Effector memory CD4-positive, alpha-beta T cell (primary cell): Measurements from ENCODE around the gene MGMT.

Source experiments
- DNase-seq, 3 donors: peaks; one replicate each; pipeline ENCODE4 v3.0.0-alpha.2; 2020
- H3K27ac ChIP-seq: 2 replicates; pipeline ENCODE4 v1.7.0; 2013; ENCODE audit warnings: mild to moderate bottlenecking, low read length, moderate library complexity; ENCODE audit not compliant: insufficient read depth, poor library complexity, severe bottlenecking
- H3K27me3 ChIP-seq: replicated peaks from 2 replicates; pipeline ENCODE4 v1.7.0; 2013; ENCODE audit warnings: mild to moderate bottlenecking, low read length; ENCODE audit not compliant: insufficient read depth, control insufficient read depth, poor library complexity, severe bottlenecking
- H3K36me3 ChIP-seq: 2 replicates; pipeline ENCODE4 v1.7.0; 2013; ENCODE audit warnings: mild to moderate bottlenecking, low read length, moderate library complexity; ENCODE audit not compliant: control insufficient read depth, insufficient read depth
- H3K4me1 ChIP-seq: 2 replicates; pipeline ENCODE4 v1.7.0; 2013; ENCODE audit warnings: low read length, mild to moderate bottlenecking; ENCODE audit not compliant: control insufficient read depth, insufficient read depth, poor library complexity, severe bottlenecking
- H3K4me3 ChIP-seq: 2 replicates; pipeline ENCODE4 v1.7.0; 2013; ENCODE audit warnings: low read length, low read depth, mild to moderate bottlenecking; ENCODE audit not compliant: insufficient read depth, poor library complexity, severe bottlenecking
- H3K9me3 ChIP-seq: 2 replicates; pipeline ENCODE4 v1.7.0; 2013; ENCODE audit warnings: mild to moderate bottlenecking, low read length, moderate library complexity; ENCODE audit not compliant: control insufficient read depth

Gene MGMT

DNA sequence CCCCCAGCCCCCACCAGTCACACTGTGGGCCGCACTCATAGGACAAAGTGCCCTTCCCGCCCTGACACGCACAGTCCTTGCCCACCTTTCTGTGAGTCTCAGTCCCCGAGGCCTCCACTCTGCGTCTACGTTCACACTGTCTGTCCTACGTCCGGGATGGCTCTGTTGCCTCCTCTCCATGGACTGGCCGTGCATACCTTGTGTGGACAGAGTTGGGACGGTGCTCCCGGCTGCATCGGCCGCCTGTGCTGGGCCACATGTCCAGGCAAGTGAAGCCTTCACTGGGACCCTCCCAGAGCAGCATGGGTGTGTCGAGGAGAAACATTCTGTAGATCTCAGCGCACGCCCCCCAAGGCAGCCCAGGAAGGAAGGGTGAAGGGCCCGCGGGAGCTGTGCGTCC lies 239.0 kb downstream of the MGMT start:
- H3K27me3 ChIP-seq: no peaks in the 10 kb centered on the region
- no peak overlapping the region for H3K27ac ChIP-seq
- no peak for DNase-seq
- H3K9me3 ChIP-seq: no peaks in the 10 kb centered on the region
- H3K4me1 ChIP-seq: no peaks in the 10 kb centered on the region
- no peak overlapping the region for H3K4me3 ChIP-seq
- H3K36me3 ChIP-seq: no peaks in the 10 kb centered on the region

GRCh38 chr10:129706523-129706922 lies 239.5 kb downstream of the MGMT start:
- H3K9me3 ChIP-seq: no peaks in the 10 kb centered on the region
- no peak for DNase-seq
- no peak overlapping the region for H3K4me3 ChIP-seq

GRCh38 chr10:129707406-129708388 lies 240.7 kb downstream of the MGMT start:
- Histone ChIP-seq H3K9me3 (no peaks in the 10 kb centered on the region), H3K27ac (no peak overlapping the region), H3K4me3 (no peak overlapping the region), H3K36me3 (no peaks in the 10 kb centered on the region), H3K4me1 (no peaks in the 10 kb centered on the region), H3K27me3 (no peaks in the 10 kb centered on the region)
- no peak for DNase-seq

More at GRCh38 chr10:129706523-129706922, 239.5 kb downstream of the MGMT start:
- Histone ChIP-seq H3K36me3 (no peaks in the 10 kb centered on the region), H3K27me3 (no peaks in the 10 kb centered on the region), H3K4me1 (no peaks in the 10 kb centered on the region), H3K27ac (no peak overlapping the region)

DNA sequence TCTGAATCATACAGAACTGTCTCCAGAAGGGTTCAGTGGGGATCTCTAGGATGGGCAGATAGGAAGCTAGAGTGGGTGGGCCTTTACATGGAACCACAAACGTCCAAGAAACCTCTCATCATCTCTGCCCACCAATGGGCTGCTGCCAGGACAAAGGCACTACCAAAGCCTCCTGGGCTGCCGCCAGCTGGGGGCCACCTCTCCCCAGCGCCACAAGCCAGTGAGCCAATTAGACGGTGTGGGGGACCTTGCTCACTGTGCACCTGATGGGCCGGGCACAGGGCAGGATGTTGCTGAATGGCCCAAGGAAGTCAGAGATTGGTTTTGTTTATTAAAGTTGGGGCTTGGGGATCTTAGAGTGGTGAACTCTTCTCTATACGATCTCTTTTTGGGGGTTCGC lies 242.1 kb downstream of the MGMT start:
- no peaks in the 10 kb centered on the region for H3K36me3 ChIP-seq
- DNase-seq: no peak
- H3K27ac ChIP-seq: no peak overlapping the region
- no peaks in the 10 kb centered on the region for H3K9me3 ChIP-seq
- H3K4me1 ChIP-seq: no peaks in the 10 kb centered on the region
- no peaks in the 10 kb centered on the region for H3K27me3 ChIP-seq
- H3K4me3 ChIP-seq: no peak overlapping the region

DNA sequence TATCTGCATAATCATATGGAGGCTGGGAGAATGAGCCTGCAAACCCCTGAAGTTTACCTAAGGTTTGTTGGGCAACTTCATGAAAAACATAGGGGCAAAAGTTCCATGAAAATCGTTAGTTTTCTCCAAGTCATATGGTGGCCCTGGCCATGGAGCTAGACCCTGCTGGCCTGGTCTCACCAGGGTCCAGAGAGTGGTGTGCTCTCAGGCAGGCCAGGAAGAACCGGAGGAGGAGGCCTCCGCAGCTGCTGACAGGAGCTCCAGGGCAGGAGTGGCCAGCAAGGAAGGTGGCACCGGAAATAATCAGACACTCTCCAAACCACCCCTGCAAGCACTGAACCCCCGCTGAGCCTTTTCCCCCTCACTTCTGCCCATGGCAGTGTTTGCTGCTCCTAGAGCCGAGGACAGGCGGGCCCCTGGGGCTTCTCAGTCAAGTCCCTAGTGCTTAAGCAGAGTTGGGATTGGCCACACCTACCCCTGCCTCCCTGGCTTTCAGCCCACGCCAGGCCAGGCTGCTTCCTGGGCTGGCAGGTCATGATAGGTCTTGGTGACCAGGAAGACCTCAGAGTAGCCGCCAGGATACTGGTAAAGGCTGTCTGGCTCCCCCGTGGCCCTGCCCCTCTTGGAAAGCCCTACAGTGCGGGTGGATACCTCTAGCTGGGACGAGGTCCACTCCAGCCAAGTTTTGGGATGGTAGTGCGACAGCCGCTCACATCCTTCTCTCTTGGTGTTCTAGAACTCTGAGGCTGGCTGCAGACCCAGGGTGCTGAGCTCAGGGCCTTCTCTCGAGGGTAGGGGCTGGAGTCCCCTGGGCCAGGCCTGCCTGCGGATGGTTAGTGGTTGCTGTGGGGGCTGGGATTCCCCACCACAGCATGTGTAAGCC lies 242.8 kb downstream of the MGMT start:
- no peaks in the 10 kb centered on the region for H3K4me1 ChIP-seq
- H3K36me3 ChIP-seq: no peaks in the 10 kb centered on the region
- no peaks in the 10 kb centered on the region for H3K9me3 ChIP-seq
- H3K27me3 ChIP-seq: no peaks in the 10 kb centered on the region
- no peak for DNase-seq
- no peak overlapping the region for H3K4me3 ChIP-seq
- no peak overlapping the region for H3K27ac ChIP-seq

DNA sequence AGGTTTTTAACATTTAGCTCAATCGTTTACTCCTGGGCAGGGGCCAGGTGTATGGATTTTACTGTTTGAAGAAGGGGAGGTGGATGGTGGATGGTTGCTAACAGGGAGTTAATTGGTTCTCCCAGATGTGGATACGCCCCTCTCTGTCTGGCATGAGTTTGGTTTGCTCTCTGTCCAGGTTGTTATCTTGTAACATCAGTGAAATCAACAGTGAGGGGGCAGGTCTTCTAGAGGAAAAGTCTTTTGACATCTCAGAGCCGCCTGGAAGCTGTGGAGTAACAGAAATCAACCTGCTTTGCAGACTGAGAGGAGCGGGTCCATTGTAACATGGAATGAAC lies 243.4 kb downstream of the MGMT start:
- H3K27me3 ChIP-seq: no peaks in the 10 kb centered on the region

DNA sequence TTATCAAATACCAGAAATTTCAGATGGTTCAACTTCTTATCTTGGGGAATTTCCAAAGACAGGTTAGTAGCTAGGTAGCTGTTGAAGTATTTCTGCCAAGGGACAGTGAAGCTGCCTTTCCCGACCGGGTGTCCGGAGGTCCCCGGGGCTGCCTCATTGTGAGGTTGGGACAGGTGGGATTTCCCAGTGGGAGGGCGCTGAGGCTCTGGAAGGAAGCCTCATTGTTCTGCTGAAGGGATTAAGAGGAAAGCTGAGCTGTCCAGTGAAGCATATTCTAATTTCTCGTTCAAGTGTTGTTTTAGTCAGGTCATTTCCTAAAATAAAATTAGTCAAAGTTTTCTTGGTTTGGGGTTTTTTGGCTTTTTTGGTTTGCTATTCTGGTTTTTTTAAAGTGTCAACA lies 244.2 kb downstream of the MGMT start:
- no peaks in the 10 kb centered on the region for H3K36me3 ChIP-seq
- no peak overlapping the region for H3K4me3 ChIP-seq
- no peaks in the 10 kb centered on the region for H3K27me3 ChIP-seq
- DNase-seq: no peak
- no peak overlapping the region for H3K27ac ChIP-seq
- no peaks in the 10 kb centered on the region for H3K9me3 ChIP-seq
- no peaks in the 10 kb centered on the region for H3K4me1 ChIP-seq

More for the DNA sequence above, 243.4 kb downstream of the MGMT start:
- DNase-seq: no peak
- H3K4me3 ChIP-seq: no peak overlapping the region
- no peaks in the 10 kb centered on the region for H3K36me3 ChIP-seq
- no peaks in the 10 kb centered on the region for H3K4me1 ChIP-seq
- no peaks in the 10 kb centered on the region for H3K9me3 ChIP-seq
- H3K27ac ChIP-seq: no peak overlapping the region

GRCh38 chr10:129712000-129712399 lies 245.0 kb downstream of the MGMT start:
- Histone ChIP-seq H3K27me3 (no peaks in the 10 kb centered on the region), H3K9me3 (no peaks in the 10 kb centered on the region), H3K4me3 (no peak overlapping the region), H3K27ac (no peak overlapping the region), H3K36me3 (no peaks in the 10 kb centered on the region), H3K4me1 (no peaks in the 10 kb centered on the region)
- DNase-seq: no peak

DNA sequence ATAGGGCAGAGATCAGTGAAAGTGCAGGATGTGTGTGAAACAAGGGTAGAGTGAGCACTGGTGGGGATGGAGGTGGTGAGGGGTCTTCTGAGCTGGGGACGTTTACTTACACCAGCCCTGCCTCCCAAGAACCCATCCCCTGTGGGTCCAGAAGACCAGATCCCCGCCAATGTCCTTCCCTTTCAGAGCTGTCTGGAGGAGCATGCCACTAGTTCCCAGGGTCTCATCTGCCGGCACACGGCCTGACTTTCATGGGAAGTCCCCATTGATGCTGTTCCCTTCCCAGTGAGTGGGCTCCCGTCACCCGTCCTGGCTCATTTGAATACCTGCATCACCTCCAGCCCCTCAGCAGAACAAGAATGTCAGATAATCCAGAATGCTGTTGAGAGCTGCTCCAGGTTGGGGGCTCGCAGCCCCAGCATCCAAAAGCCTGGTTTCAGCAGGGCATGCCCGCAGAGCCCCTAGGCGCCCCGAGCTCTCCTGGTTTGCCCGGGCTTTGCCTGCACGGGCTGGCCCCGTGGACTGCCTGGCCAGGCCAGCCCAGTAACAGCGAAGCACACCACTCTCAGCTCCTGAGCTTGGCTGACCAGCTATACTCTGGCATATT lies 246.7 kb downstream of the MGMT start:
- H3K36me3 ChIP-seq: no peaks in the 10 kb centered on the region
- no peaks in the 10 kb centered on the region for H3K4me1 ChIP-seq
- no peak for DNase-seq
- H3K27me3 ChIP-seq: no peaks in the 10 kb centered on the region
- H3K4me3 ChIP-seq: no peak overlapping the region
- H3K27ac ChIP-seq: no peak overlapping the region
- H3K9me3 ChIP-seq: no peaks in the 10 kb centered on the region
